Right lobe of liver (tissue), 6 donors: ENCODE results near the gene ZNRD2. TPM values are rescaled to one million over a fixed set of nuclear protein-coding genes. Genes with fewer than 3 reads are reported as not detected.
A peak's percentile ranks its signal among the peaks of the same experiment; 100 is the strongest.

ENCODE experiments used
- ATAC-seq, 4 donors: fragments of 200-7000 bp; cut with Tn5 transposase; one replicate each; pipeline ENCODE4 v1.9.1; 2020; ENCODE audit warnings: mild to moderate bottlenecking in 4 of 4, moderate library complexity in 4 of 4
- DNase-seq, 3 donors: peaks; one replicate each; pipeline ENCODE4 v3.0.0-alpha.2; 2020
- H3K27ac ChIP-seq, 3 donors: fragments of 200-600 bp; one replicate each; pipeline ENCODE4 v1.8.0; 2022
- H3K27me3 ChIP-seq, 2 donors: fragments of 200-600 bp; one replicate each; pipeline ENCODE4 v1.8.0; 2022
- H3K36me3 ChIP-seq, 4 donors: fragments of 200-600 bp; sonication (generic) in 1 of 4; one replicate each; pipeline versions ENCODE4 v1.5.1 to v1.8.0; 2017 to 2022; ENCODE audit warnings: control low read depth in 1 of 4
- H3K4me1 ChIP-seq, 4 donors: fragments of 200-600 bp; sonication (generic) in 1 of 4; one replicate each; pipeline versions ENCODE4 v1.5.1 to v1.8.0; 2017 to 2022; ENCODE audit warnings: control low read depth in 1 of 4
- H3K4me3 ChIP-seq, 3 donors: fragments of 200-600 bp; one replicate each; pipeline ENCODE4 v1.8.0; 2022
- H3K9me3 ChIP-seq, 4 donors: fragments of 200-600 bp; sonication (generic) in 1 of 4; one replicate each; pipeline versions ENCODE4 v1.5.1 to v1.8.0; 2017 to 2022; ENCODE audit warnings: control low read depth in 1 of 4
- POLR2A ChIP-seq: fragments of 450-650 bp; IDR thresholded peaks from one replicate; pipeline ENCODE4 v1.6.1; 2017; ENCODE audit warnings: antibody characterized with exemption, mild to moderate bottlenecking
- WGBS: methylation state at CpG from one replicate; pipeline ENCODE4 v1.1.6; 2018; ENCODE audit warnings: low coverage, low lambda C conversion rate; ENCODE audit not compliant: insufficient coverage; ENCODE audit errors: missing lambda C conversion rate; 5-methylcytosine and 5-hydroxymethylcytosine counted together
- intact Hi-C, 2 donors: fragments of 100-400 bp; cut with DNase I; formaldehyde crosslinking; loops; one replicate each; pipeline versions ENCODE4 v1.11.2 to v1.14.1; 2022
- total RNA-seq, 6 experiments: library from RNA; depleted of rRNA in 2 of 6; stranded (reverse); fragments of >200 nt in 2 of 6; fragmentation: NEBNext Ultra II Directional in 3 of 6; extraction: Animal tissue kit (Norgen Biotek cat#: 25700) in 3 of 6; gene quantifications; one replicate each; pipeline versions ENCODE4 v1.1.0 to v1.2.4, GENCODE V29; 2016 to 2023
- TF ChIP-seq, protein P1 (sequence below), 4 donors: fragments of 200-600 bp in 3 of 4; fragments of 450-650 bp in 1 of 4; IDR thresholded peaks; one replicate each; pipeline versions ENCODE4 v1.5.1 to v1.8.0; 2016 to 2022; ENCODE audit warnings: antibody characterized with exemption in 4 of 4, mild to moderate bottlenecking in 2 of 4
- donor health status: DM: no; HTN: yes; CAD: no.
- donor health status: DM: no; HTN: no; CAD: no.
- donor health status: DM: no; HTN: no; CAD: no.
- donor health status: DM: no; HTN: yes; CAD: no.
- donor health status: DM: no; HTN: yes; CAD: no.

The ZNRD2 gene
- total RNA-seq, 6 experiments from 2014 or later, result 11.6 to 43.2 (median 16.5) TPM

DNA sequence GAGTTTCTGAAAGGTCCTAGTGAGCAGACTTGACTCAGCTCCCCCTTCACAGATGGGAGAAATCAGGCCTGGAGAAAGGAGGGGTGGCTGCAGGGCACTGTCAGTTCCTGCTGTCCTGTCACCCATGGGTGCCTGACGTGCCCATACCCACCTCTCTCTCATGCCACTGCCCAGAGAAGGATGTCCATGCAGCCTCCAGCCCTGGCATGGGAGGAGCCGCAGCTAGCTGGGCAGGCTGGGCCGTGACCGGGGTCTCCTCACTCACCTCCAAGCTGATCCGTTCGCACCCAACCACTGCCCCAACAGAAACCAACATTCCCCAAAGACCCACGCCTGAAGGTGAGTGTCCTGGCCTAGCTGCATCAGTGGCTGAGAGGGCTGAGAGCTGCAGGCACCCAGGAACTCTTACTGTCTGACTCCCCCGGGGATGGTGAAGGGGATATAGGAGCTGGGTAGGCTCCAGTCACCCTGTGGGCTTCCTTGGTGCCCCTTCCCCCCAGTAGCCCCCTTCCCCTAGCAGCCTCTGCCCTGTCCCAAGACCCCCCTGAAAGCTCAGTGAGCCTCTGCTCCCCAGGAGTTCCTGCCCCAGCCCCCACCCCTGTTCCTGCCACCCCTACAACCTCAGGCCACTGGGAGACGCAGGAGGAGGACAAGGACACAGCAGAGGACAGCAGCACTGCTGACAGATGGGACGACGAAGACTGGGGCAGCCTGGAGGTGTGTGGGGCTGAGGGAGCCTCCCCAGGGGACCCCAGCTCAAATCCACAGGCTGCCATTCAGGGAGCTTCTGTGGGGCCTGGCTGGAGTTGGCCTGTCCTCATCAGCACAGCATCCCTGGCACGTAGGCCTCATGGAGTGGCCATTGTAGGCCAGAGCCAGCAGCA lies 33.6 kb upstream of the ZNRD2 start:
- no peak overlapping the region for H3K4me3 ChIP-seq
- H3K4me1 ChIP-seq, result peaks cover 0 to 22% (median 11%) of the 10 kb centered on the region in 4 donors
- intact Hi-C loops, result loop anchor here in 1 of 2 donors (5.0 kb wide), 1 partner anchor 36 kb away; the partner anchor contains the start of genes FAM89B and ZNRD2
- WGBS, result 70% methylated on average over 2 of the region's 12 CpGs
- TF ChIP-seq, protein P1, sequence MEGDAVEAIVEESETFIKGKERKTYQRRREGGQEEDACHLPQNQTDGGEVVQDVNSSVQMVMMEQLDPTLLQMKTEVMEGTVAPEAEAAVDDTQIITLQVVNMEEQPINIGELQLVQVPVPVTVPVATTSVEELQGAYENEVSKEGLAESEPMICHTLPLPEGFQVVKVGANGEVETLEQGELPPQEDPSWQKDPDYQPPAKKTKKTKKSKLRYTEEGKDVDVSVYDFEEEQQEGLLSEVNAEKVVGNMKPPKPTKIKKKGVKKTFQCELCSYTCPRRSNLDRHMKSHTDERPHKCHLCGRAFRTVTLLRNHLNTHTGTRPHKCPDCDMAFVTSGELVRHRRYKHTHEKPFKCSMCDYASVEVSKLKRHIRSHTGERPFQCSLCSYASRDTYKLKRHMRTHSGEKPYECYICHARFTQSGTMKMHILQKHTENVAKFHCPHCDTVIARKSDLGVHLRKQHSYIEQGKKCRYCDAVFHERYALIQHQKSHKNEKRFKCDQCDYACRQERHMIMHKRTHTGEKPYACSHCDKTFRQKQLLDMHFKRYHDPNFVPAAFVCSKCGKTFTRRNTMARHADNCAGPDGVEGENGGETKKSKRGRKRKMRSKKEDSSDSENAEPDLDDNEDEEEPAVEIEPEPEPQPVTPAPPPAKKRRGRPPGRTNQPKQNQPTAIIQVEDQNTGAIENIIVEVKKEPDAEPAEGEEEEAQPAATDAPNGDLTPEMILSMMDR (IDR thresholded peaks at IDR 0.05), result no peak
- TF ChIP-seq POLR2A, result no peak
- no peak overlapping the region for H3K27ac ChIP-seq
- ATAC-seq (no peak), DNase-seq (no peak)
- H3K36me3 ChIP-seq, result peaks cover 0 to 30% (median 11%) of the 10 kb centered on the region in 4 donors
- no peaks in the 10 kb centered on the region for H3K27me3 ChIP-seq
- no peaks in the 10 kb centered on the region for H3K9me3 ChIP-seq

DNA sequence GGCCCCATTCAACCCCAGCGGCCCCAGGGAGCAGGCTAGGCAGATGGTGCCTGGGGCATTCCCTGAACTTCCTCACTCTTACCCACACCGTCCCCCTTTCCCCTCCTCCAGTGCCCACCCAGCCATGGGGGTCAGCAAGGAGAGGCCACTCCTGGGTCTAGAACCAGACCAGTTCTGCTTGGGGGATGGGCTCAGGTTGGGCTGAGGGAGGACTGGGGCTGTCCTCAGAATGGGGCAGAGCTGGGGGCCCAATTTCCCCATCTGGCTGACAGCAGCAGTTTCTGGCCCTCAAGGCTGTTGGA lies 33.0 kb upstream of the ZNRD2 start:
- no peak for TF ChIP-seq POLR2A
- TF ChIP-seq, protein P1 (IDR thresholded peaks at IDR 0.05), result no peak
- no peaks in the 10 kb centered on the region for H3K9me3 ChIP-seq
- H3K27me3 ChIP-seq, result no peaks in the 10 kb centered on the region
- peaks cover 0 to 30% (median 8%) of the 10 kb centered on the region in 4 donors for H3K36me3 ChIP-seq
- H3K27ac ChIP-seq, result no peak overlapping the region
- H3K4me1 ChIP-seq, result peaks cover 0 to 16% (median 8%) of the 10 kb centered on the region in 4 donors
- intact Hi-C loops, result loop anchor here in 1 of 2 donors (5.0 kb wide), 1 partner anchor 35 kb away; the partner anchor contains the start of genes FAM89B and ZNRD2
- no peak for DNase-seq
- no peak for ATAC-seq
- no peak overlapping the region for H3K4me3 ChIP-seq
- 83% methylated on average over 2 of the region's 2 CpGs for WGBS

DNA sequence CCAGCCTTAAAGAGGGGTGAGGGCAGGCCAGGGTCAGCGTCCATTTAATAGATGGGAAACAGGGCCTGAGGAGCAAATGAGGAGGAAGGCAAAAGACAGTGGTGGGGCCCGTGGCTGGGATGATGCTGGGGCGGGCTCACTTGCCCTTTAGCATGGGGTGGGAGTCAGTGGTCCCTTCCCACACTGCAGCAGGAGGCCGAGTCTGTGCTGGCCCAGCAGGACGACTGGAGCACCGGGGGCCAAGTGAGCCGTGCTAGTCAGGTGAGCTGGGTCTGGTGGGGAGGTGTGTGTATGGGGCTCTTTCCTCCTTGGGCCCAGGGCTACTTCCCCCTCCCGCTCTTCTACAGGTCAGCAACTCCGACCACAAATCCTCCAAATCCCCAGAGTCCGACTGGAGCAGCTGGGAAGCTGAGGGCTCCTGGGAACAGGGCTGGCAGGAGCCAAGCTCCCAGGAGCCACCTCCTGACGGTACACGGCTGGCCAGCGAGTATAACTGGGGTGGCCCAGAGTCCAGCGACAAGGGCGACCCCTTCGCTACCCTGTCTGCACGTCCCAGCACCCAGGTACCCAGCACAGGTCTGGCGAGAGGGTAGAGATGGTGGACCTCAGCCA lies 32.6 kb upstream of the ZNRD2 start:
- peaks cover 0 to 16% (median 8%) of the 10 kb centered on the region in 4 donors for H3K4me1 ChIP-seq
- H3K9me3 ChIP-seq, result no peaks in the 10 kb centered on the region
- 83% methylated on average over 6 of the region's 18 CpGs for WGBS
- H3K36me3 ChIP-seq, result peaks cover 0 to 27% (median 7%) of the 10 kb centered on the region in 4 donors
- no peak overlapping the region for H3K27ac ChIP-seq
- no peak for ATAC-seq
- H3K4me3 ChIP-seq, result no peak overlapping the region
- peak in 1 of 3 donors; percentile 52 for DNase-seq
- no peaks in the 10 kb centered on the region for H3K27me3 ChIP-seq
- TF ChIP-seq, protein P1 (IDR thresholded peaks at IDR 0.05), result no peak
- no peak for TF ChIP-seq POLR2A
- intact Hi-C loops, result loop anchor here in 1 of 2 donors (5.0 kb wide), 1 partner anchor 35 kb away; the partner anchor contains the start of genes FAM89B and ZNRD2

DNA sequence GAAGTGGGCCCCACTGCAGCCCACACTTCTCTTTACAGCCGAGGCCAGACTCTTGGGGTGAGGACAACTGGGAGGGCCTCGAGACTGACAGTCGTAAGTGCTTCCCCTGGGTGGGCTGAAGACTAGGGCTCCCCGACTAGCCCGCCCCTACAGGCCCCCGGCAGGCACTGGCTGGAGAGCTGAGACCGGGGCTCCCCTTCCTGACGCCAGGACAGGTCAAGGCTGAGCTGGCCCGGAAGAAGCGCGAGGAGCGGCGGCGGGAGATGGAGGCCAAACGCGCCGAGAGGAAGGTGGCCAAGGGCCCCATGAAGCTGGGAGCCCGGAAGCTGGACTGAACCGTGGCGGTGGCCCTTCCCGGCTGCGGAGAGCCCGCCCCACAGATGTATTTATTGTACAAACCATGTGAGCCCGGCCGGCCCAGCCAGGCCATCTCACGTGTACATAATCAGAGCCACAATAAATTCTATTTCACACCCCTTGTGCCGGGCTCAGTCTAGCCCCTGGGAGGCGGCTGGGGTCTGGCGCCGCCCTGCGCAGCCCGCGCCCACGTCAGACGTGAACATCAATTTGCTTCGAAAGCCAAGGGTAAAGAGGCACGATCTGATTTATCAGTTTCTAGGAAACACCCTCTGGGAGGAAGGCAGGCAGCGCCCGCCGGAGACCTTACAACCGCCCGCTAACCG lies 31.9 kb upstream of the ZNRD2 start:
- Histone ChIP-seq H3K27ac (no peak overlapping the region), H3K27me3 (no peaks in the 10 kb centered on the region), H3K4me1 (peaks cover 0 to 16% (median 8%) of the 10 kb centered on the region in 4 donors), H3K36me3 (peaks cover 0 to 20% (median 6%) of the 10 kb centered on the region in 4 donors), H3K9me3 (no peaks in the 10 kb centered on the region), H3K4me3 (no peak overlapping the region)
- 93% methylated on average over 19 of the region's 43 CpGs for WGBS
- DNase-seq (peak in 2 of 3 donors; percentile 54 to 56), ATAC-seq (peak in 1 of 4 donors; percentile 0)
- no peak for TF ChIP-seq POLR2A
- TF ChIP-seq, protein P1 (IDR thresholded peaks at IDR 0.05), result peak in 1 of 4 donors; percentile 3
- intact Hi-C loops, result loop anchor here in 1 of 2 donors (5.0 kb wide), 1 partner anchor 34 kb away; the partner anchor contains the start of genes FAM89B and ZNRD2
